Astrocyte of the cerebellum (primary cell): ENCODE measurements around the gene MUS81.

Experiments used
- DNase-seq: peaks from one replicate; pipeline ENCODE4 v3.0.0-alpha.2; 2011; ENCODE audit warnings: low read depth
- H3K4me3 ChIP-seq: 2 replicates; pipeline ENCODE4 v1.5.1; 2011; ENCODE audit warnings: mild to moderate bottlenecking, low read depth, low read length, moderate library complexity
- in situ Hi-C: cut with HindIII; loops from 2 replicates; pipeline ENCODE4 v1.10.0; 2017; ENCODE audit warnings: low sequenced_read_pairs
- TF ChIP-seq, protein P1 (sequence below): IDR thresholded peaks from 2 replicates; pipeline ENCODE4 v1.5.1; 2012; ENCODE audit warnings: low read length, low read depth, moderate library complexity, mild to moderate bottlenecking; ENCODE audit errors: missing control alignments

MUS81 gene

DNA sequence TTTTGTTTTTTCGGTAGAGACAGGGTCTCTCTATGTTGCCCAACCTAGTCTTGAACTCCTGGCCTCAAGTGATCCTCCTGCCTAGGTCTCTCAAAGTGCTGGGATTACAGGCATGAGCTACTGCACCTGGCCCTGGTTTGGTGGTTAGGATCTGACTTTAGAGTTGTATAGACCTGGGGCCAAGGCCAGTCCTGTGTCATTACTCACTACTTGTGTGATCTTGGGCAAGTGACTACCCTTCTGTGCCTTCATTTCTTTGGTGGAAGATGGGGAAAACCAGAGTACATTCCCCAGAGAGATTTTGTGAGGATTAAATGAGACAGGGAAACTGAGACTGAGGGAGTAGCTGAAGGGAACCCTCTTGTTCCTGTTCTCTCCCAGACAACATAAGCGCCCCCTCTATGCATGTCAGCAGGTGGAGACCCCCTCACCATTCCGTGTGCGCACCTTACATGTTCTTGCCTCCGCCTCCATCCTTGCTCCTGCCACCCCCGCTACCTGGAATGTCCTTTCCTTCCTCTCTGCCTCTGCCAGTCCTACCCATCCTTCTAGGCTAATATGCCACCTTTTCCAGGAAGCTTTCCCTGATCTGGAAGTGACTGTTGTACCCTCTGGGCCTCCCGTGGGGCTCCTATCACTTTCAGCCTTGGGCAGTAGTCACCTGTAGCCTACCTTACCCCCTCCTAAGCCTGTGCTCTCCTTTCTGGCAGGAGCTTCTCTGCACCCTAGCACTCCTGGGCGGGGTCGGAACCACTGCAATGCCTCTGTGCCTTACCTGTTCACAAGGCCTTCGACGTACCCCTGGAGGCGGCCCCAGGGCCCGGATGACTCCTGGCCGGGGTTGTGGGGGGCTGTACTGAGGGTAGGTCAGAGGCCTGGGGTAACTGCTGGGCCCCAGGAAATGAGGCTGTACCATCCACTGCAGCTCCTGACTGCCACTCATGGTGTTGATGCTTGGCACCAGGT, 36.1 kb downstream of the MUS81 start:
- no peak overlapping the region for H3K4me3 ChIP-seq
- TF ChIP-seq, protein P1, sequence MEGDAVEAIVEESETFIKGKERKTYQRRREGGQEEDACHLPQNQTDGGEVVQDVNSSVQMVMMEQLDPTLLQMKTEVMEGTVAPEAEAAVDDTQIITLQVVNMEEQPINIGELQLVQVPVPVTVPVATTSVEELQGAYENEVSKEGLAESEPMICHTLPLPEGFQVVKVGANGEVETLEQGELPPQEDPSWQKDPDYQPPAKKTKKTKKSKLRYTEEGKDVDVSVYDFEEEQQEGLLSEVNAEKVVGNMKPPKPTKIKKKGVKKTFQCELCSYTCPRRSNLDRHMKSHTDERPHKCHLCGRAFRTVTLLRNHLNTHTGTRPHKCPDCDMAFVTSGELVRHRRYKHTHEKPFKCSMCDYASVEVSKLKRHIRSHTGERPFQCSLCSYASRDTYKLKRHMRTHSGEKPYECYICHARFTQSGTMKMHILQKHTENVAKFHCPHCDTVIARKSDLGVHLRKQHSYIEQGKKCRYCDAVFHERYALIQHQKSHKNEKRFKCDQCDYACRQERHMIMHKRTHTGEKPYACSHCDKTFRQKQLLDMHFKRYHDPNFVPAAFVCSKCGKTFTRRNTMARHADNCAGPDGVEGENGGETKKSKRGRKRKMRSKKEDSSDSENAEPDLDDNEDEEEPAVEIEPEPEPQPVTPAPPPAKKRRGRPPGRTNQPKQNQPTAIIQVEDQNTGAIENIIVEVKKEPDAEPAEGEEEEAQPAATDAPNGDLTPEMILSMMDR, result no peak
- in situ Hi-C loops, result no loop called here
- no peak for DNase-seq

DNA sequence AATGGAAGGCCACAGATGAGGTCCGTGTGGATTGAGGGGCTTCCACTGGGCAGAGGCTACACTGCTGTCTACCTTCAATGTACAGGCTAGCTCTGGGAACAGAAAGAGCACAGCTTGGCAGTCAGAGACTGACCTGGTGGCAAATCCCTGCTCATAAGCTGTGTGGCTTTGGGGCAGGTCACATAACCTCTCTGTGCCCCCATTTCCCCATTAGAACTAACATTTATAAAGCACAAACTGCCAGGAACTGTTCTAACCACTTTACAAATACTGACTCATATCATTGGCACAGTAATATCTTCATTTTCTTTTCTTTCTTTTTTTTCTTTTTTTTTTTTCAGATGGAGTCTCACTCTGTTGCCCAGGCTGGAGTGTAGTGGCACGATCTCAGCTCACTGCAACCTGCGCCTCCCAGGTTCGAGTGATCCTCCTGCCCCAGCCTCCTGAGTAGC, 36.8 kb downstream of the MUS81 start:
- no peak for DNase-seq
- H3K4me3 ChIP-seq, result no peak overlapping the region
- in situ Hi-C loops, result no loop called here
- TF ChIP-seq, protein P1, result no peak

DNA sequence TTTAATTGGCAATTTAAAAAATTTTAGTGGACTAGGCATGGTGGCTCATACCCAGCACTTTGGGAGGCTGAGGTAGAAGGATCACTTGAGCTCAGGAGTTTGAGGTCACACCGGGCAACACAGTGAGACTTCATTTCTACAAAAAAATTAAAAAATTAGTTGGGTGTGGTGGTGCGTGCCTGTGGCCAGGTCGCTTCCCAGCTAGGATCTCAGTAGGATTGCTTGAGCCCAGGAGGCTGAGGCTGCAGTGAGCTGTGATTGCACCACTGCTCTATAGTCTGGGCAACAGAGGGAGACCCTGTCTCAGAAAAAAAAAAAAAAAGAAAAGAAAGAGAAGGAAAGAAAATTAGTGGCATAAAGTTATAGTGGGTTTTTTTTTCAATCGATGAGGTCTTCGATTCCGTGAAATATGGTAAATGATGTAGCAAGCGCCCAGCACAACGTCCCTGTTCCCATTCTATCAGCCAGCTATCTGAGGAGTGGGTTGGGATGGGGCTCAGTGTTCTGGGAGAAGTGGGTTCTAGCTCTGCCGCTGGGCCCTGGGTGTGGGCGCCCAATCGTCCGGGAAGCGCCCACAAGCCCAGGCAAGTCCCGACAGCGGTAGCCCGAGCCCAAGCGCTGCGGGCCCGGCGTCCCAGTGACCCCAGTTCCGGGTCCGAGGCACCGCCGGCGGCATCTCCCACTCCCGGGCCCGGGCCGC, 38.6 kb downstream of the MUS81 start:
- DNase-seq, result no peak
- TF ChIP-seq, protein P1, result no peak
- peak overlapping the region; percentile 70 for H3K4me3 ChIP-seq
- in situ Hi-C loops, result no loop called here

- in situ Hi-C loops, result no loop called here
- no peak for DNase-seq
- peak overlapping the region; percentile 70 for H3K4me3 ChIP-seq
- TF ChIP-seq, protein P1, result no peak
These were observed 39.3 kb downstream of the MUS81 start for GRCh38 chr11:65899356-65900124.

GRCh38 chr11:65900125-65900898, 40.1 kb downstream of the MUS81 start, which contains the start of gene FOSL1:
TSS of gene FOSL1 (minus strand) at chr11:65900388. CDS start at chr11:65900339, 49 bp downstream.
- peak; percentile 84 for DNase-seq
- TF ChIP-seq, protein P1, result no peak
- peak within 1 kb of the TSS; percentile 70 for H3K4me3 ChIP-seq
- in situ Hi-C loops, result no loop called here
